ENCODE results near the gene EIF3I. TPM values are rescaled to one million over a fixed set of nuclear protein-coding genes. Genes with fewer than 3 reads are reported as not detected.

Gene EIF3I
- total and polyA plus RNA-seq, 2 of the 13 experiments (the other 11 are each of a cell fraction or from before 2014, with no cell fraction given): 210 to 223 TPM

DNA sequence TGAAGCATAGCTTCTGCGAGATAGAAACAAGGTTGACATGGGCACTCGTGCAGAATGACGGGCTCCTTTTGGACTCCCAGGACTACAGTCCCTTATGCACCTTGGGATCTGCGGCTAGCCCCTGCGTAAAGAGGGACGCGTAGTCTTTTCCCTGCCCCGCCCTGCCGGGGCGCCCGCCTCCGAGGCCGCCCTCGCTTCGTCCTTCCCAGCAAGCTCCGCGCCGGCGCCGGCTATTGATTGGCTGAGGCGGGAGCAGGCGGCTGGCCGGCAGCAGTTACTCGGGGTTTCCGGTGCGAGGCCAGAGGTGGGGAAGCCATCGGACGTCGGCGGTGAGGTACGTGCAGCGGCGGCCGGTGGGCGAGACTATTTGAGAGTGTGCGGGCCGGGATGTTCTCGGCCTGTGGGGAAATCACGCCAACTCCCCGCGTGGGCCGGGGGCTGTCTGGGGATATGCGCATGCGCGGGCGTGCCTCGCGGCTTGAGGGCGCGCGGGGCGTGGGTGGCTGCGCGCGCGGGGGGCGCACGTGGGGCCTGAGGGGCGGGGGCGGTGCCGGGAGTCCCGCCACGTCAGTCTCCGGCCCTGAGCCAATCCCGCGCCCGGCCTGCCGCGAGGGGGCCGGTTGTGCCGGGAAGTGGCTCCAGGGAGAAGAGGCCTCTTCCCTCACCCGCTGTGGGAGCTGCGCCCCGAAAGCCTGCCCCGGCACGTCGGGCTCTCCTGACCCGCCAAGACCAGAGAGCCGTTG is 42.6 kb upstream of the EIF3I start, which contains the start of gene TXLNA (continued):
- TF ChIP-seq, protein P1, sequence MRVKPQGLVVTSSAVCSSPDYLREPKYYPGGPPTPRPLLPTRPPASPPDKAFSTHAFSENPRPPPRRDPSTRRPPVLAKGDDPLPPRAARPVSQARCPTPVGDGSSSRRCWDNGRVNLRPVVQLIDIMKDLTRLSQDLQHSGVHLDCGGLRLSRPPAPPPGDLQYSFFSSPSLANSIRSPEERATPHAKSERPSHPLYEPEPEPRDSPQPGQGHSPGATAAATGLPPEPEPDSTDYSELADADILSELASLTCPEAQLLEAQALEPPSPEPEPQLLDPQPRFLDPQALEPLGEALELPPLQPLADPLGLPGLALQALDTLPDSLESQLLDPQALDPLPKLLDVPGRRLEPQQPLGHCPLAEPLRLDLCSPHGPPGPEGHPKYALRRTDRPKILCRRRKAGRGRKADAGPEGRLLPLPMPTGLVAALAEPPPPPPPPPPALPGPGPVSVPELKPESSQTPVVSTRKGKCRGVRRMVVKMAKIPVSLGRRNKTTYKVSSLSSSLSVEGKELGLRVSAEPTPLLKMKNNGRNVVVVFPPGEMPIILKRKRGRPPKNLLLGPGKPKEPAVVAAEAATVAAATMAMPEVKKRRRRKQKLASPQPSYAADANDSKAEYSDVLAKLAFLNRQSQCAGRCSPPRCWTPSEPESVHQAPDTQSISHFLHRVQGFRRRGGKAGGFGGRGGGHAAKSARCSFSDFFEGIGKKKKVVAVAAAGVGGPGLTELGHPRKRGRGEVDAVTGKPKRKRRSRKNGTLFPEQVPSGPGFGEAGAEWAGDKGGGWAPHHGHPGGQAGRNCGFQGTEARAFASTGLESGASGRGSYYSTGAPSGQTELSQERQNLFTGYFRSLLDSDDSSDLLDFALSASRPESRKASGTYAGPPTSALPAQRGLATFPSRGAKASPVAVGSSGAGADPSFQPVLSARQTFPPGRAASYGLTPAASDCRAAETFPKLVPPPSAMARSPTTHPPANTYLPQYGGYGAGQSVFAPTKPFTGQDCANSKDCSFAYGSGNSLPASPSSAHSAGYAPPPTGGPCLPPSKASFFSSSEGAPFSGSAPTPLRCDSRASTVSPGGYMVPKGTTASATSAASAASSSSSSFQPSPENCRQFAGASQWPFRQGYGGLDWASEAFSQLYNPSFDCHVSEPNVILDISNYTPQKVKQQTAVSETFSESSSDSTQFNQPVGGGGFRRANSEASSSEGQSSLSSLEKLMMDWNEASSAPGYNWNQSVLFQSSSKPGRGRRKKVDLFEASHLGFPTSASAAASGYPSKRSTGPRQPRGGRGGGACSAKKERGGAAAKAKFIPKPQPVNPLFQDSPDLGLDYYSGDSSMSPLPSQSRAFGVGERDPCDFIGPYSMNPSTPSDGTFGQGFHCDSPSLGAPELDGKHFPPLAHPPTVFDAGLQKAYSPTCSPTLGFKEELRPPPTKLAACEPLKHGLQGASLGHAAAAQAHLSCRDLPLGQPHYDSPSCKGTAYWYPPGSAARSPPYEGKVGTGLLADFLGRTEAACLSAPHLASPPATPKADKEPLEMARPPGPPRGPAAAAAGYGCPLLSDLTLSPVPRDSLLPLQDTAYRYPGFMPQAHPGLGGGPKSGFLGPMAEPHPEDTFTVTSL (CRISPR knock-in tag; IDR thresholded peaks at IDR 0.05; ENCODE audit: borderline replicate concordance): peak; percentile 54; the same call in 1 of the 2 replicates
- no peak; the same call in none of the 2 replicates for TF ChIP-seq CREB1 (IDR thresholded peaks at IDR 0.05)
- peak; percentile 62; the same call in 1 of the 2 replicates for TF ChIP-seq CREB1 (CRISPR knock-in tag; IDR thresholded peaks at IDR 0.05)
- peak; percentile 85 for TF ChIP-seq TAF15 (IDR thresholded peaks at IDR 0.05; ENCODE audit: low read depth, low read length, poor library complexity, severe bottlenecking)
- TF ChIP-seq ZNF407 (CRISPR knock-in tag; IDR thresholded peaks at IDR 0.05; ENCODE audit: not compliant biosample characterization): peak; percentile 62
- TF ChIP-seq, protein P2, sequence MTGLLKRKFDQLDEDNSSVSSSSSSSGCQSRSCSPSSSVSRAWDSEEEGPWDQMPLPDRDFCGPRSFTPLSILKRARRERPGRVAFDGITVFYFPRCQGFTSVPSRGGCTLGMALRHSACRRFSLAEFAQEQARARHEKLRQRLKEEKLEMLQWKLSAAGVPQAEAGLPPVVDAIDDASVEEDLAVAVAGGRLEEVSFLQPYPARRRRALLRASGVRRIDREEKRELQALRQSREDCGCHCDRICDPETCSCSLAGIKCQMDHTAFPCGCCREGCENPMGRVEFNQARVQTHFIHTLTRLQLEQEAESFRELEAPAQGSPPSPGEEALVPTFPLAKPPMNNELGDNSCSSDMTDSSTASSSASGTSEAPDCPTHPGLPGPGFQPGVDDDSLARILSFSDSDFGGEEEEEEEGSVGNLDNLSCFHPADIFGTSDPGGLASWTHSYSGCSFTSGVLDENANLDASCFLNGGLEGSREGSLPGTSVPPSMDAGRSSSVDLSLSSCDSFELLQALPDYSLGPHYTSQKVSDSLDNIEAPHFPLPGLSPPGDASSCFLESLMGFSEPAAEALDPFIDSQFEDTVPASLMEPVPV (CRISPR knock-in tag; IDR thresholded peaks at IDR 0.05): peak; percentile 94
- TF ChIP-seq PHF21A (CRISPR knock-in tag; IDR thresholded peaks at IDR 0.05): peak; percentile 85
- 0 out of 2 replicates have a peak, but pooled peaks have one; percentile 21 for TF ChIP-seq TOE1 (CRISPR knock-in tag; IDR thresholded peaks at IDR 0.05)
- no peak; the same call in 1 of the 2 replicates for TF ChIP-seq GFI1 (CRISPR knock-in tag; IDR thresholded peaks at IDR 0.05; ENCODE audit: borderline replicate concordance)
- peak; percentile 79; the same call in 1 of the 2 replicates for TF ChIP-seq ZNF713 (CRISPR knock-in tag; IDR thresholded peaks at IDR 0.05)
- no peak for TF ChIP-seq ZNF75D (CRISPR knock-in tag; IDR thresholded peaks at IDR 0.05; ENCODE audit: borderline replicate concordance)

All from HepG2 (cell line).